ENCODE data around the gene NUP155.
"Not testable (repeated sequence)": the region's sequence is repeated elsewhere in the genome, so short reads cannot be mapped to it uniquely, and the experiment has no call there.

Gene NUP155

DNA sequence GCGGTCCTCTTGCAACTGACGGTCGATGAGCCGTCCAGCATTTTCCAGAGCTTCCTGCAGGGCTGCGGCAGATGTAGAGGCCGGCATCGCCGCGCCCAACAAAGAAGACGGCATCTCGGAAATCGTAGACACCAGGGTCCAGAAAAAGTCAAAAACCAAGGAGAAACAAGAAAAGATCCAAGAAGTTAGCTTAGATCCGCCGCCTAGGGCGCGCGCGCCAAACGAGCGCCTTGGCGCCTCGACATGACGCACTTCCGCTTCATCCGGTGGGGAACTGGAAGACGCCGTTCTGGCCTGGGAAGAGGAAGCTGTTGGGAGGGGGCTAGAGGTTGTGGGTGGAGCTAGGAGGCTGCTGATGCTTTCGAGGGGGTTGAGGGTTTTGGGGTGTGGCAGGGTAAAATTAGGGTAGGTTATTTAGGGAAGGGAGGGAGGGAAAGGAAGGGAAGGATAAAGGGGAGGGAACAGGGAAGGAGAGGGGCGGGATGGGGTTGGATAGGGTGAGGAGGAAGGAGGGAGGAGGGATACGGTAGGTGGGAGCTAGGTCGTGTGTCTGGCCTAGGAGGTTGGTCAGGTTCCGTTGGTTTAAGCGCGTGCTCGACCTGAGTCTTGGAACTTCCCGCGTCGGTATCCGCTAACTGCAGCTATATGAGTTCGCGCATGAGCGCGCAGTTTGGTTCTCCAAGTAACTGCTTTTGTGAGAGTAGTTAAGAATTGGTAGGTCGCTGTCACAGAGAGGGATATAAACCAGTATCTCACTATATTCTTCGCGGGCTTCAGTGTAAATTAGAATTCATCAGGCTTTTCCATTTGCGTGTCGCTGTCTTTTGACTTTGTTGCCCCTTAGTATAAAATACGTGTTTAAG lies at the start of gene NUP155:
Gene NUP155 (minus strand): TSS at position 243 of the 863 bp plus-strand sequence. CDS start 129 bp downstream, at position 114.
- Histone ChIP-seq H3K4me3 (ENCODE audit: low read depth, low read length) (peak within 1 kb of the TSS; percentile 99), H3K36me3 (replicated peaks) (no peaks in the 10 kb centered on the region), H3K27ac (peak within 1 kb of the TSS; percentile 41), H3K27me3 (replicated peaks) (no peaks in the 10 kb centered on the region)
- TF ChIP-seq, protein P1, sequence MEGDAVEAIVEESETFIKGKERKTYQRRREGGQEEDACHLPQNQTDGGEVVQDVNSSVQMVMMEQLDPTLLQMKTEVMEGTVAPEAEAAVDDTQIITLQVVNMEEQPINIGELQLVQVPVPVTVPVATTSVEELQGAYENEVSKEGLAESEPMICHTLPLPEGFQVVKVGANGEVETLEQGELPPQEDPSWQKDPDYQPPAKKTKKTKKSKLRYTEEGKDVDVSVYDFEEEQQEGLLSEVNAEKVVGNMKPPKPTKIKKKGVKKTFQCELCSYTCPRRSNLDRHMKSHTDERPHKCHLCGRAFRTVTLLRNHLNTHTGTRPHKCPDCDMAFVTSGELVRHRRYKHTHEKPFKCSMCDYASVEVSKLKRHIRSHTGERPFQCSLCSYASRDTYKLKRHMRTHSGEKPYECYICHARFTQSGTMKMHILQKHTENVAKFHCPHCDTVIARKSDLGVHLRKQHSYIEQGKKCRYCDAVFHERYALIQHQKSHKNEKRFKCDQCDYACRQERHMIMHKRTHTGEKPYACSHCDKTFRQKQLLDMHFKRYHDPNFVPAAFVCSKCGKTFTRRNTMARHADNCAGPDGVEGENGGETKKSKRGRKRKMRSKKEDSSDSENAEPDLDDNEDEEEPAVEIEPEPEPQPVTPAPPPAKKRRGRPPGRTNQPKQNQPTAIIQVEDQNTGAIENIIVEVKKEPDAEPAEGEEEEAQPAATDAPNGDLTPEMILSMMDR (IDR thresholded peaks at IDR 0.05; ENCODE audit: low read depth, low read length, missing control alignments), result no peak
- in situ Hi-C loops (cut with HindIII; ENCODE audit: low pct_ligation_motif_present, low sequenced_read_pairs), result no loop called here
- peak; percentile 90 for DNase-seq

DNA sequence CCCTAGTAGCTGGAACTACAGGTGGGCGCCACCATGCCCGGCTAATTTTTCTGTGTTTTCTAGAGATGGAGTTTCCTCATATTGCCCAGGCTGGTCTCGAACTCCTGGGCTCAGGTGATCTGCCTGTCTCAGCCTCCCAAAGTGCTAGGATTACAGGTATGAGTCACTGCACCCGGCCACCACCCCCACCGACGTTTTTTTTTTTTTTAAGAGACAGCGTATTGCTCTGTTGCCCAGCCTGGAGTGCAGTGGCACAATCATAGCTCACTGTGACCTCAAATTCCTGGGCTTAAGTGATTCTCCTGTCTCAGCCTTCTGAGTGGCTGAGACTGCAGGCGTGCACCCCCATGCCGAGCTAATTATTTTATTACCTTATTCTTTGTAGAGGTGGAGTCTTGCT lies 46.4 kb upstream of the NUP155 start:
- H3K27ac ChIP-seq, result no peak overlapping the region
- in situ Hi-C loops (cut with HindIII; ENCODE audit: low pct_ligation_motif_present, low sequenced_read_pairs), result no loop called here
- H3K27me3 ChIP-seq (replicated peaks), result no peaks in the 10 kb centered on the region
- TF ChIP-seq, protein P1 (IDR thresholded peaks at IDR 0.05; ENCODE audit: low read depth, low read length, missing control alignments), result no peak
- DNase-seq, result no peak
- H3K36me3 ChIP-seq (replicated peaks), result peaks cover 2% of the 10 kb centered on the region
- H3K4me3 ChIP-seq (ENCODE audit: low read depth, low read length), result no peak overlapping the region

DNA sequence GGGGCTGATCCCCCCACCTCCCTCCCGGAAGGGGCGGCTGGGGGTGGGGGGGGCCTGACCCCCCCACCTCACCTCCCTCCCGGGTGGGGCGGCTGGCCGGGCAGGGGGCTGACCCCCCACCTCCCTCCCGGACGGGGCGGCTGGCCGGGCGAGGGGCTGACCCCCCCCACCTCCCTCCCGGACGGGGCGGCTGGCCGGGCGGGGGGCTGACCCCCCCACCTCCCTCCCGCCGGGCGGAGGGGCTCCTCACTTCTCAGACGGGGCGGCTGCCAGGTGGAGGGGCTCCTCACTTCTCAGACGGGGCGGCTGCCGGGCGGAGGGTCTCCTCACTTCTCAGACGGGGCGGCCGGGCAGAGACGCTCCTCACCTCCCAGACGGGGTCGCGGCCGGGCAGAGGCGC lies 44.5 kb upstream of the NUP155 start:
- DNase-seq; in situ Hi-C loops (cut with HindIII; ENCODE audit: low pct_ligation_motif_present, low sequenced_read_pairs); H3K27ac ChIP-seq; H3K4me3 ChIP-seq (ENCODE audit: low read depth, low read length); H3K36me3 ChIP-seq (replicated peaks); H3K27me3 ChIP-seq (replicated peaks): not testable (repeated sequence)

DNA sequence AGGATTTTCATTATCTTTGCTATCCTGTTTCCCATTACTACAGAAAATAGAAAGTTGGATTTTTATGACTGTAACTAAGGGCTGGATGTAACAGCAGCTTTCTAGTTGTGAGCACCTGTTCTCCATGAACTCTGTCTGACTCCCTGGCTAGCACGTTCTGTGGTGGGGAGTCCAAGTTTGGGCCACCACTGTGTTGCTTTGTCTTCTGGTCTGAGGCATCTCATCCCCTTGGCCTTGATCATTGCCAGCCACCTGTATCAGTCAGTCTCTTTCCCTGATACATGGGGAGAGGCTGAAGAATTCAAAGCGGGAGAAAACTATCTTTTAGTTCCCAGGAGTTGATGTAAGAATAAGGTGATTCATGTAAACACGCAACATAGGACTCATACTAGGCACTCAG lies 41.6 kb upstream of the NUP155 start:
- in situ Hi-C loops (cut with HindIII; ENCODE audit: low pct_ligation_motif_present, low sequenced_read_pairs), result no loop called here
- no peak overlapping the region for H3K4me3 ChIP-seq (ENCODE audit: low read depth, low read length)
- H3K27ac ChIP-seq, result no peak overlapping the region
- TF ChIP-seq, protein P1 (IDR thresholded peaks at IDR 0.05; ENCODE audit: low read depth, low read length, missing control alignments), result no peak
- no peaks in the 10 kb centered on the region for H3K27me3 ChIP-seq (replicated peaks)
- no peaks in the 10 kb centered on the region for H3K36me3 ChIP-seq (replicated peaks)
- DNase-seq, result no peak

DNA sequence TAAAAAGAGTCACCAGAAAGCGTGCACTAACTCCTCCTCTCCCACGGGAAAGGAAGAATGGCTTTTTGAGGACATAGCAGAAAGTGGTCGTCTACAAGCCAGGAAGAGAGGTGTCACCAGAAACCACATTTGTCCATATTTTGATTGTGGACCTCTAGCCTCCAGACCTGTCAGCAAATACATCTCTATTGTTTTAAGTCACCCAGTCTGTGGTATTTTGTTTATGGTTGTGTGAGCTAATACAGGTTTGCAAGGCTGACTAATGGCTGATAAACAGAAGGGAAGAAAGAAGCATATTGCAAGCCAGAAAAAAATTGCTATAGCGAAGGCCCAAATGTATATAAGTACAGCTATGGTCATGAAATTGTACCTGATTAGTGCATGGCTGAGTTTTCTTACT lies 29.6 kb upstream of the NUP155 start:
- DNase-seq, result peak; percentile 5
- in situ Hi-C loops (cut with HindIII; ENCODE audit: low pct_ligation_motif_present, low sequenced_read_pairs), result no loop called here
- Histone ChIP-seq H3K36me3 (replicated peaks) (peaks cover 4% of the 10 kb centered on the region), H3K27ac (no peak overlapping the region), H3K4me3 (ENCODE audit: low read depth, low read length) (no peak overlapping the region), H3K27me3 (replicated peaks) (no peaks in the 10 kb centered on the region)
- TF ChIP-seq, protein P1 (IDR thresholded peaks at IDR 0.05; ENCODE audit: low read depth, low read length, missing control alignments), result no peak

DNA sequence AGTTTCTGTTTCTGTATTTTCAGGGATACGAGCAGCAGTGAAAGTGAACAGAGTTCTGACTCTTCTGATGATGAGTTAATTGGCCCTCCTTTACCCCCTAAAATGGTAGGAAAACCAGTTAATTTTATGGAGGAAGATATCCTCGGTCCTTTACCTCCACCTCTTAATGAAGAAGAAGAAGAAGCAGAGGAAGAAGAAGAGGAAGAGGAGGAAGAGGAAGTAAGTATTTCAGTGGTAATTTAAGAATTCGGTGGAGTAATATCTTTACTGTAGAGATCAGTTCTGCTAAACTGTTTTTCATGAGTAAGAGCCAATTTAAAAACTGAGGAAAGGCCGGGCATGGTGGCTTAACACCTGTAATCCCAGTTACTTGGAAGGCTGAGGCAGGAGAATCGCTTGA lies 25.4 kb upstream of the NUP155 start:
- in situ Hi-C loops (cut with HindIII; ENCODE audit: low pct_ligation_motif_present, low sequenced_read_pairs), result no loop called here
- Histone ChIP-seq H3K4me3 (ENCODE audit: low read depth, low read length) (no peak overlapping the region), H3K27me3 (replicated peaks) (no peaks in the 10 kb centered on the region), H3K36me3 (replicated peaks) (peaks cover 25% of the 10 kb centered on the region), H3K27ac (no peak overlapping the region)
- TF ChIP-seq, protein P1 (IDR thresholded peaks at IDR 0.05; ENCODE audit: low read depth, low read length, missing control alignments), result no peak
- DNase-seq, result no peak

All from brain microvascular endothelial cell (primary cell).